Activated naive CD4-positive, alpha-beta T cell treated with anti-CD3 and anti-CD28 coated beads, Interleukin-2, amount 50 U/mL, for 72 hours (primary cell): ENCODE measurements around the gene FAM78B. TPM values are rescaled to one million over a fixed set of nuclear protein-coding genes. Genes with fewer than 3 reads are reported as not detected.
A peak's percentile ranks its signal among the peaks of the same experiment; 100 is the strongest.

Experiments used
- ATAC-seq, 2 donors: fragments of 150-1000 bp; cut with Tn5 transposase; 2 replicates each; pipeline ENCODE4 v1.10.0; 2021; ENCODE audit warnings: mild to moderate bottlenecking in 2 of 2, moderate library complexity in 2 of 2
- DNase-seq, 2 donors: peaks; one replicate each; pipeline ENCODE4 v3.0.0; 2021 to 2022; ENCODE audit warnings: low spot score in 2 of 2
- H3K27ac Mint-ChIP-seq, 2 donors: one replicate each; pipeline ENCODE4 v1.8.0; 2022; ENCODE audit warnings: mild to moderate bottlenecking in 2 of 2, mixed read lengths in 2 of 2
- H3K36me3 Mint-ChIP-seq, 2 donors: one replicate each; pipeline ENCODE4 v1.8.0; 2022; ENCODE audit warnings: mixed read lengths in 2 of 2
- H3K9me3 Mint-ChIP-seq, 2 donors: one replicate each; pipeline ENCODE4 v1.8.0; 2022; ENCODE audit warnings: mixed read lengths in 2 of 2
- total RNA-seq, 2 donors: library from RNA; stranded (reverse); gene quantifications; one replicate each; pipeline ENCODE4 v1.2.3, GENCODE V29; 2022

The FAM78B gene
- total RNA-seq, 2 donors from 2014 or later, result 0.78 TPM; not detected in 1

GRCh38 chr1:166090244-166090643 is 76.6 kb downstream of the FAM78B start:
- H3K27ac Mint-ChIP-seq, result no peak overlapping the region
- H3K9me3 Mint-ChIP-seq, result peaks cover 0 to 4% of the 10 kb centered on the region in 2 donors
- no peaks in the 10 kb centered on the region for H3K36me3 Mint-ChIP-seq
- ATAC-seq, result no peak
- DNase-seq, result no peak

DNA sequence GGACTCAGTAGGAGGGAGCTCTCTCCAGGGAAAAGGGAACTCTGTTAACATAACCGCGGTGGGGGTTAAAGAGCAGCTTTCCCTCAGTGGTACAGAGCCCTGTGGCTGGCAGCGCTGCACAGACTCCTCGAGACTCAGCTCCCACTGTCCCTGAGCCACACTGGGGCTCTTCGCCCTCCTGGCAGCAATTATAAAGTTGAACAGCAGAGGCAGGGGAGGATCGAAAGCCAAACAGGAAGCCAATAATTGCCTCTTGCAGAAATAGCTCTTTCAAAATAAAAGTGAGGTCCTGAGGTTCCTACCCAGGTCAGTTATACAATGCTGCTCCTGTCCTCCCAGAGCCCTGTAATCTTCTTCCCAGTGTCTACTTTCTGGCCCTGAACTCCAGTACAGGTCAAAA is 77.0 kb downstream of the FAM78B start:
- Mint-ChIP-seq H3K27ac (no peak overlapping the region), H3K9me3 (peaks cover 0 to 4% of the 10 kb centered on the region in 2 donors), H3K36me3 (no peaks in the 10 kb centered on the region)
- peak in 1 of 2 donors; percentile 49 for ATAC-seq
- no peak for DNase-seq

DNA sequence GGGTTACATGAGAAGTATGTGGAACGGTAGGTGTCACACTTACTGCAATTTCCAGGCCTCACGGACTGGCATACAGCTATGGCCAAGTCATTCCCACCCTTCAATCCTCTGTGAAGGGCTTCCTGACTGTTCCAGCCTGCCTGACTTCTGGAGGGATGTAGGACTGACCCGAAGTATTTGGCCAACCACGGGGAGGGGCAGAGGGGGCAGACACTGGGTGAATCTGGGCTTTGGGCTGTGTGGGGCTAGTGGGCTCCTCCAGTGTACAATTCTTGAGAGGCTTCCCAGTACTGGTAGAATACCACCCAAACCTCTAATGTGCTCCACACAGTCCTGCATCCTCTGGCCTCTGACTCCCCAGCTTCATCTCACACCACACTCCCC is 78.2 kb downstream of the FAM78B start:
- Mint-ChIP-seq H3K27ac (no peak overlapping the region), H3K36me3 (no peaks in the 10 kb centered on the region), H3K9me3 (peaks cover 0 to 4% of the 10 kb centered on the region in 2 donors)
- ATAC-seq (no peak), DNase-seq (no peak)

- Mint-ChIP-seq H3K36me3 (no peaks in the 10 kb centered on the region), H3K27ac (no peak overlapping the region), H3K9me3 (peaks cover 0 to 4% of the 10 kb centered on the region in 2 donors)
- no peak for ATAC-seq
- DNase-seq, result no peak
Observed at GRCh38 chr1:166087734-166088571, 78.8 kb downstream of the FAM78B start.

- no peaks in the 10 kb centered on the region for H3K9me3 Mint-ChIP-seq
- no peaks in the 10 kb centered on the region for H3K36me3 Mint-ChIP-seq
- ATAC-seq (no peak), DNase-seq (no peak)
- H3K27ac Mint-ChIP-seq, result no peak overlapping the region
Observed at GRCh38 chr1:166086113-166086883, 80.5 kb downstream of the FAM78B start.

DNA sequence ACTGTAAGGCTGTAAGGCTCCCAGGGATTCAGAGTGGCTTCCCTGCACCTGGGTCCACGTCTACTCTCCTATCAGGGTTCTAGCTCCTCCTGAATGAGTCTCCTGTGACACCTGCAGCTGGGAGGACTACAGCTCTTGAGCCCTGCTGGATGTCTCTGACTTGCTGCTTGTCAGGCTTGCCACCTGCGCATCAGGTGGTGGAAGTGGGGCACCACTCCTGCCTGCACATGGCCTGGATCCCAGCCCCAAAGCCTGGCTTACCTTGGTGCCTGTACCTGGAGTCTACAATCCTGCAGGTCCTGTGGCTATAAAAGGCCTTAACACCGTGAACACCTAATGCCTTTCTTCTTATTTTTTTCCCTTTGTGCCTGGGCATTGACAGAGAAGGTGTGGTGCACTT is 82.2 kb downstream of the FAM78B start:
- Mint-ChIP-seq H3K9me3 (no peaks in the 10 kb centered on the region), H3K27ac (no peak overlapping the region), H3K36me3 (no peaks in the 10 kb centered on the region)
- ATAC-seq (no peak), DNase-seq (no peak)

DNA sequence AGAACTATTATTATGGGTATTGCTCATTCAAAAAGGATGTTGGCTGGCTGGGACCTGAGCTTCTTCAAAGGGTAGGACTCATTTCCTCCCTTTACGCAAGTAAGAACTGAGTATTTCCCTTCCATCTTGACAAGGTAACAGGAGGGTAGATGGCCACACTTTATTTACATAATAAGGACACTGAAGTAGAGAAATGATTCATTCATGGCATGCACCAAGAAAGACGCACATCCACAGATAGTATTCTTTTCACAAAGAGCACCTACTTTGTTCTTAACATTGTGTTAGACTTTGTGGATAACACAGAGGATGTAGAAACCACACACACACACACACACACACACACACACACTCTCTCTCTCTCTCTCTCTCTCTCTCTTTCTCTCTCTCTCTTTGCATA is 82.9 kb downstream of the FAM78B start:
- Mint-ChIP-seq H3K36me3 (no peaks in the 10 kb centered on the region), H3K9me3 (no peaks in the 10 kb centered on the region), H3K27ac (no peak overlapping the region)
- DNase-seq (no peak), ATAC-seq (peak; percentile 85 to 96)

- no peaks in the 10 kb centered on the region for H3K9me3 Mint-ChIP-seq
- ATAC-seq, result no peak
- H3K36me3 Mint-ChIP-seq, result no peaks in the 10 kb centered on the region
- no peak overlapping the region for H3K27ac Mint-ChIP-seq
- no peak for DNase-seq
Observed at GRCh38 chr1:166082601-166083000, 84.2 kb downstream of the FAM78B start.

GRCh38 chr1:166080967-166081870 is 85.6 kb downstream of the FAM78B start:
- Mint-ChIP-seq H3K27ac (peak overlapping the region in 1 of 2 donors; percentile 39), H3K9me3 (no peaks in the 10 kb centered on the region), H3K36me3 (no peaks in the 10 kb centered on the region)
- ATAC-seq (no peak), DNase-seq (no peak)

GRCh38 chr1:166080277-166080966 is 86.4 kb downstream of the FAM78B start:
- Mint-ChIP-seq H3K9me3 (no peaks in the 10 kb centered on the region), H3K36me3 (no peaks in the 10 kb centered on the region), H3K27ac (peak overlapping the region in 1 of 2 donors; percentile 39)
- ATAC-seq, result peak in 1 of 2 donors; percentile 19
- DNase-seq, result no peak

DNA sequence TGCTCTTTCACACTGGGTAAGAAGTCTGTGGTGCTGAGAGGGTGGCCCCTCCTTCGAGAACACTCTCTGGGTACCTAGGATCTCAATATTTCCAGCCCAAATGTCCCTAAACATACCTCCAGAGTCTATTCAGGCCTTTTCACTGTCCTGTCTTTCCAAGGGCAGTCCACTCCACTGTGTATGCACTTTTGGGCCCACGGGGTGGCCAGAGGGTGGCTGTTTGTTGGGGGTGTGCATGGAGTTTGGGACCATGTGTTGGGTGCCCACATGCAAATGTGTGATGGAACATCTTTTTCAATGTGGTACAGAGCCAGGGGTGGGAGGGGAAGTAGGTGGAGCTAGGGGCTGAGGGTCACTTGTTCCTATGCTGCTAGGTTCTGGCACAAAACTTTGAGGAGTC is 87.5 kb downstream of the FAM78B start:
- DNase-seq (no peak), ATAC-seq (no peak)
- no peaks in the 10 kb centered on the region for H3K36me3 Mint-ChIP-seq
- no peaks in the 10 kb centered on the region for H3K9me3 Mint-ChIP-seq
- H3K27ac Mint-ChIP-seq, result no peak overlapping the region

DNA sequence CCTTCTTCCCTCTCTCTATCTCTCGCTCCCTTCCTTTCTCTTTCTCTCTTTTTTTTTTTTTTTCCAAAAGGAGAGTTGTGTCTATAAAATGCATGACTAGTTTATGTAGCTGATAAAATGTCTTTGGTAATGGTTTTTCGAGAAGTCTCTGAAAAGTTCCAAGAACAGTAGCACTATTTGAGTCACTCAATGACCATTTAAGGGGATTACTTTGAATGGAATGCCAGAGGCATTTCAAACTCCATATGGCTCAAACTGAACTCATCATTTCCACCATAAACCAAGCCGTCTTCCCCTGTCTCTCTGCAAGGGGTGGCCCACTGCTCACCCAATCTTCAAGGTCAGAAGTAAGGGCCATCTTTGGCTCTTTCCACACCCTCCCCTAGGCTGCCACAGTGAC is 93.3 kb downstream of the FAM78B start:
- Mint-ChIP-seq H3K36me3 (no peaks in the 10 kb centered on the region), H3K9me3 (no peaks in the 10 kb centered on the region), H3K27ac (no peak overlapping the region)
- ATAC-seq, result no peak
- no peak for DNase-seq

DNA sequence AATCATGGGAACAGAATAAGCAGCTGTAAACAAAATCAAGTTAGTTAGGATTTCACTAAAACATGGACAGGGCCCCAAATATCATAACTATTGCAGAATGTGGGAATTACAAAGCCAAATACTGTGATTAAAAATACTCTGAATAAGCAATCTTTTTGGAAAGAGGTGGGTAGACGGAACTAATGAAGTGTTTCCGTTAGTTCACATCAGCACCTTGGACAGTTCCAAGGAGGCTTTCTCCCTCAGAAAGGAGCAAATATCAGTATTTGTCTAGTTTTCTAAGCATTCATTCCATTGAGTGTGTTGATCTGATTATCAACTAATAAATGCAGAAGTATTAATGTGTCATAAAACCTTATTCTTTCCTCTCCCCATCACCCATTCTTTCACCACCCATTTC is 97.4 kb downstream of the FAM78B start:
- DNase-seq (no peak), ATAC-seq (no peak)
- no peak overlapping the region for H3K27ac Mint-ChIP-seq
- no peaks in the 10 kb centered on the region for H3K36me3 Mint-ChIP-seq
- no peaks in the 10 kb centered on the region for H3K9me3 Mint-ChIP-seq

GRCh38 chr1:166066107-166066506 is 100.7 kb downstream of the FAM78B start:
- H3K36me3 Mint-ChIP-seq, result no peaks in the 10 kb centered on the region
- ATAC-seq, result no peak
- no peak overlapping the region for H3K27ac Mint-ChIP-seq
- no peaks in the 10 kb centered on the region for H3K9me3 Mint-ChIP-seq
- DNase-seq, result no peak

GRCh38 chr1:166064951-166065350 is 101.8 kb downstream of the FAM78B start:
- H3K9me3 Mint-ChIP-seq, result no peaks in the 10 kb centered on the region

DNA sequence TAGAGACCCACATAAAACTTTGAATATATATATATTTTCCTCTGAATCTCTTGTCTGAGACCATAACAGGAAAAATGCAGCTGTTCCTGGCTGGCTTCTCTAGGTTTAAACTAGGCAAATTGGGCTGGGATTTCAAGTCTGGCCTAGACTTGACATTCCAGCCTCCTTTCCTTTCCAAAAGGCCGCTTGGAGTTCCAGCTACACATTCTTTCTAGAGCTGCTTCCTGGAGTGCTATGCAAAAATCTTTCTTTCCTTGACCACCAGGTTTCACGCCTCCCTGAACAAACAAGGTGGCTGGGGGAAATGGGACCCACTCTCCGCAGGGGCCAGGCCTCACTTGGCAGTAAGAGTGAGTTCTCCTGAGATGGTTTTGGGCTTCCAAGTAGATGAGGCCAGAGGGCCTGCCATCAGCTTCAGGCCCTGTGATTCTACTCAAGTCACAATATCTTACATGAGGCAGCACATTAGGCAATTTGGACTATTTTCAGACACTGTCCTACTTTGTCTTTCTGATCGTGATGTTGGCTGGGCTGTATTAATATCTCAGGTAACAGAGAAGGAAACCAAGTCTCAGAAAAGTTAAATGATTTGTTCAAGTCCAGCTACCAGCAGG is 102.4 kb downstream of the FAM78B start:
- no peak for ATAC-seq
- no peak for DNase-seq
- Mint-ChIP-seq H3K9me3 (no peaks in the 10 kb centered on the region), H3K36me3 (no peaks in the 10 kb centered on the region), H3K27ac (no peak overlapping the region)

More at GRCh38 chr1:166064951-166065350, 101.8 kb downstream of the FAM78B start:
- ATAC-seq, result no peak
- H3K27ac Mint-ChIP-seq, result no peak overlapping the region
- H3K36me3 Mint-ChIP-seq, result no peaks in the 10 kb centered on the region
- no peak for DNase-seq
